Stimulated activated CD8-positive, alpha-beta memory T cell treated with anti-CD3 and anti-CD28 coated beads, Interleukin-2, amount 100 ng/mL, for 48 hours (primary cell): ENCODE measurements around the gene IP6K2.

Experiments used
- DNase-seq, 2 donors: peaks; one replicate each; pipeline ENCODE4 v3.0.0-alpha.2; 2020; ENCODE audit warnings: low read depth in 2 of 2

The IP6K2 gene

GRCh38 chr3:48664313-48664644, 52.7 kb downstream of the IP6K2 start:
- no peak for DNase-seq

GRCh38 chr3:48663489-48664312, 53.3 kb downstream of the IP6K2 start:
- peak; percentile 88 to 93 for DNase-seq

DNA sequence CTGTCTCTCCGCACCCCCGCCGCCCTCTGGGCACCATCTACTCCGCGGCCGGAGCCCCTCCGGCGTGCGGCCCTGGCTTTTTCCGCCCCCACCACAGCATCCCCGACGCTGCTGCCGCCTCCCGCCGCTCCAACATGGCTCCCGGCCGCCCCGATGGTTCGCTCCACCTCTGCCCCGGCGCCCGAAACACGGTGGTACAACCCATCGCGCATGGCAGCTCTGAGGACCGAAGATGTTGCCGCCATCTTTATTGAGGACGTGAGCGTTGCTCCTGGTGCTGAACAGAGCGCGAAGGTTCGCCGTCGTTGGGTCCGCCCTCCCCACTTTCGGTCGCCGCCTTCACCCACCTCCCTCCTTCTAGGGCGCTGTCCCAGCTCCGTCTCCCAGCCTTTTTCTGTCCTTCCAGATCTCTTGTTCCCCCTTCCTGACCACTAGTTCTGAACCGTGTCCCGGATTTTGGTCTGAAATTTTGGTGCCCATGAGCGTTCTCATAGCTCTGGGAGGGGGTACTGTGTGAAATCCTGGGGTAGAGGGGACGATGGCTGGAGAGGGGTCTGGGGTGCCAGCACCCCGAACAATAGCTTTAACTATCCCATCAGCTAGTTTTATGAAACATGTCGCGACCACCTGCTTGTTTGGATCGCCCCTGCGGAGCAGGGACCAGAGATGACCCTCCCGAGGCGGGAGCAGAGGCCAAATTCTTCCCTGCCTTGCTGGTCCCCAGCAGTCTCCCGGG, 54.1 kb downstream of the IP6K2 start, which contains the start of gene CELSR3:
Gene CELSR3, minus strand, starts transcription at position 134 of the 736 bp plus-strand sequence. CDS start 252 bp downstream, outside the sequence.
- peak; percentile 45 to 59 for DNase-seq

- no peak for DNase-seq
These were observed 54.8 kb downstream of the IP6K2 start for GRCh38 chr3:48662145-48662752.

DNA sequence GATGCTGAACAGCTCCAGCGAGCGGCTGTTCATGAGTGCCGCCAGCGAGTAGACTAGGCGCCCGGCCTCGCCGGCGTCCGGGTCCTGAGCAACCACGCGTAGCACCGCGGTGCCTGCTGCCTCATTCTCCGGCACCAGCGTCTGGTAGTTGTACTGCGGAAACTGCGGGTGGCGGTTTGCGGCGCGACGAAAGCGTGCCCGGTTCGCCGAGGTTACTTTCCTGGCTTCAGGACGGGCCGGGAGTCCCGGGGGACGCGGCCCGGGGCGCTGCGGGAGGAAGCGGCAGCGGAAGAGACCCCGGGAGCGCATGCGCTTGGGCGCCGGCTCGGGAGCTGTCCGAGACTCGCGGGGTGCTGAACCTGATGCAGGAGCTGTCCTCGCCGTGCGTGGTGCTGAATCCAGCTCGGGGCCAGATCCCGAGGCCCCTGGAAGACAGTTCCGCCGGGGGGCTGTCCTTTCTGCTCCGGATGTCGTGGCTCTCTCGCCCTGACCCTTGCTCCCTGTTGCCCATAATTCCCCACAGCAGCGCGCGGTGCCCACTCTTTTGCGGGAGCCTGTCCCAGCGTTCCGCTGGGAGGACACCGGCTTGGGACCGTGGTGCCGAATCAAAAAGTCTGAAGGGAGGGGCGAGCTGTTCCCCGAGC, 55.4 kb downstream of the IP6K2 start:
- DNase-seq, result peak; percentile 60 to 65

GRCh38 chr3:48660800-48661400, 56.1 kb downstream of the IP6K2 start:
- DNase-seq, result no peak

GRCh38 chr3:48656841-48657281, 60.2 kb downstream of the IP6K2 start:
- peak in 1 of 2 donors; percentile 16 for DNase-seq

GRCh38 chr3:48656061-48656840, 60.8 kb downstream of the IP6K2 start:
- DNase-seq, result peak; percentile 79 to 82

GRCh38 chr3:48655606-48656005, 61.4 kb downstream of the IP6K2 start:
- peak in 1 of 2 donors; percentile 30 for DNase-seq

DNA sequence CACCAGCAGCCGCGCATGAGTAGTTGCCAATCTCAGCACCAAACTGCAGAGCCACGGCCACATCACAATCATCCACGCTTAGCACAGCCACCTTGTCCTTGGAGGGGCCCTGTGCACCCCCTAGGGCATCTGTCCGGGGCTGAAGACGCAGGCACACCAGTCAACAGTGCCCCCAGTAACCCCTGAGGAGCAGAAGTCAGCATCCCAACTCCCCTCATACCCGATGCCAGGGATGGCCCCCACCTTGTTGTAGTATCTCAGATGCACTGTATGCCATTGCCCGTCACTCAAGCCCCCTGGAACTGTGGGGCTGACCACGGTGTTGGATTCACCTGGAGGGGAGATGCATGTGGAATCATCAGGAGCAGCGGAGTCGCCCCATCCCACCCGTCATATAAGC, 62.0 kb downstream of the IP6K2 start:
- DNase-seq, result no peak

DNA sequence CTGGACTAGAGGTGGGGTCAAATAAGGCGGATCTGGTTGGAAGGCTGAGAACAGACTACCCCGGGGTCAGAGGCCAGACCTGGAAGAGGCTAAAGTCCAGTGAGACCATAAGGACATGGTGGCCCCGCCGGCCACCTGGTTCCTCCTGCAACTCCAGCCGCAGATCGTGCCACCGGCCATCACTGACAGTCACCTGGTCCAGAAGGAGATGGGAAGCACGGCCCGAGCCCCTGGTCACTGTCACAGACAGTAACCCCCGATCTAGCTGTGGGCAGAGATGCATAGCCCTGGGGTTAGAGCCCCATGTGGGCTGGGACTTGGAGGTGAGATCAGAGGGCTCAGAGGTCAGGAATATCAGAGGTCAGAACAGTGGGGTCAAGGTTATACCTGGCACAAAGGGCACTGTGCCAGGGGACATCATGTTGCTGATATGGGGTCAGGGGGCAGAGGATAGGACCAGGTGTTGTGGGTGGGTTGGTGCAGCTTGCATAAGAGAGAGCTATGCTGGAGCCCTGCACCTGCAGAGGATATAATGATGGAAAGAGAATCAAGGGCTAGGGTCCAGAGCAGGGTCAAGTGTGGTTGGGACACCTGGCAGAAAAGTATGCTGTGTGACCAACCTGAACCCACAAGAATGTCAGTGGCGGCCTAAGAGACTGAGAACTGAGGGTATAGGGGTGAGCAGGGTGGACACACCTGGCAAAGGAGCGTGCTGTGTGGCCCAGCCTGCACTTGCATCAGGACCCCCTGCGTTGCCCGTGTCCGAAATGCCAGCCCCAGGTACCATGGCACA, 63.9 kb downstream of the IP6K2 start:
- DNase-seq, result no peak

DNA sequence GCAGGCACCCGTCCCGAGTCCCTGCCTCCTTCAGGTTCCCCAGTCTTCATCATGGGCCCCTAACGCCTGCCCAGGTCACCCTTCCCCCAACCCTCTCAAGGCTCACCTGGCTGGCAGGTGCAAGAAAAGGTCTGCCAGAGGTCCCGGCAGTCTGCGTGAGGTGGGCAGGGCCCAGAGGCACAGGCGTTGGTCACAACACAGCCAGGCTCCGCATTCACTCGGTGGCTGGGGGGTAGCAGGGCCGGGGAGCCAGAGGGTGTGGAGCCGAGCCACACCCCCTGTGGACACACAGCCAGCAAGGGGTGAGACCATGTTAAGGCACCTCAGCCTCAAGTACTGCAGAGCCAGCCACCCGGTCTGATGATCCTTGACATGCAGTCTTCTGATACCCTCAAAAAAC, 65.2 kb downstream of the IP6K2 start:
- DNase-seq, result no peak

GRCh38 chr3:48650723-48651122, 66.3 kb downstream of the IP6K2 start:
- no peak for DNase-seq

DNA sequence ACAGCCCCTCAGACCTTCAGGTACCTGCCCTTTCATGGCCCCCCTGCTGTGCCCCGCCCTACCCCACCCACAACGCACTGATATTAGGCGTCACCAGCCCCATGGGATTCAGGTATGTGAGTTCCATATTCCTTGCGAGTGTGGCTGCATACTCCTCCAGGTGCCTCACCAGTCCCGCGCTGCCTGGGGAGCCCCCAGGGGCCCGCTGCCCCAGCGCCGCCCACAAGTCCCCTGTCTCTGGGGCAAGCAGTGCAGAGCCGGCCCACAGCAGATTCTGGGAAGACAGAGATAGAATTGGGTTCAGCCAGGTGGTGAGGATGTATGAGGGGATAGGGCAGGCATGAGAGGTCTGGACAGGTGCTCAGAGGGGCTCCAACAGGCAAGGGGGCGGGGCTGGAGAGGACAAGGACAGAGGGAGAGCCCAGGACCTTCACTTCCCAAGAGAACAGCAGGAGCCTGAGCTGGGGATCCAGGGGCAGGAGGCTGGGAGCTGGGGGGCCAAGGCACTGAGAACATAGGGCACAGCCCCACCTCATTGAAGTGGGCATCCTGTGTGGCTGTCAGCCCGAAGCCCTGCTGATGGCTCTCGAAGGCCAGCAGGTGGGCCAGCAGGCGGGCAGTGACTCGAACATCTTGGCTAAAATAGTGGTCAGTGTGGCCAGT, 68.7 kb downstream of the IP6K2 start:
- no peak for DNase-seq

GRCh38 chr3:48647714-48648113, 69.3 kb downstream of the IP6K2 start:
- DNase-seq, result no peak

DNA sequence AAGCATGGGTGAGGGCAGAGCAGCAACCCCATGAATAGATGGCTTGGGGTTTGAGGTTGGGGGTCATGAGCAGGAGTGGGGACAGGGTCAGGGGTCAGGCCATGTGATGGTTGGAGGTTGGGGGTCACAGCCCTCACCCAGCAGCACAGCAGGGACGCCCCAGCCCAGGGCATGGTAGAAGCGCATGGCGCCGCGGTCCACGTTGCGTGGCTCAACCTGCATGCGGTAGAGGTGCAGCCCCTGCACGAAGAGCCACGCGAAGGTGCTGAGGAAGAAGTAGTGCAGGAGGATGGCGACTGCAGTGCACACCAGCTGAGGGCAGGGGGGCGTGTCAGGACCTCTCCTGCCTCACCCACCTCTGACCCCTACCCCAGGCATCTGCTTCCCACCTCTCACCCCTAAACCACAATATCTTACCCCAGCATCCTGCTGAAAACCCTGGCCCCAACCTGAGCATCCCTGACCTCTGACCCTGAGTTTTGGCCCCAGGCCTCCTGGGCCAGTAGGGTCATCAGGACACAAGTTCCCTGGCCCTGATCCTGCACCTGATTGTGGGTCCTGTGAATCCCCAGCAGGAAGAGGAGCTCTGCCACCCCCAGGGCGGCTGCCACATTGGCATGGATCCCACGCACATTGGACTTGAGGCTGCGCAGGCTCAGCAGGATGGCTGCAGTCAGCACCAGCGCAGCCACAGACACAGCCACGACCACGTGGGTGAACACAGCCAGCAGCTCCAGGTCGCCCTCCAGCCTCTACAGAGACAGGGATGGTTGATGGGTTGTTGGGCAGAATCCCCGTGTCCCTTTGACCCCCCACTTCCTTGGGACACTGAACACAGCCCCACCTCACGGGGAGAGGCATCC, 71.9 kb downstream of the IP6K2 start:
- DNase-seq, result no peak

DNA sequence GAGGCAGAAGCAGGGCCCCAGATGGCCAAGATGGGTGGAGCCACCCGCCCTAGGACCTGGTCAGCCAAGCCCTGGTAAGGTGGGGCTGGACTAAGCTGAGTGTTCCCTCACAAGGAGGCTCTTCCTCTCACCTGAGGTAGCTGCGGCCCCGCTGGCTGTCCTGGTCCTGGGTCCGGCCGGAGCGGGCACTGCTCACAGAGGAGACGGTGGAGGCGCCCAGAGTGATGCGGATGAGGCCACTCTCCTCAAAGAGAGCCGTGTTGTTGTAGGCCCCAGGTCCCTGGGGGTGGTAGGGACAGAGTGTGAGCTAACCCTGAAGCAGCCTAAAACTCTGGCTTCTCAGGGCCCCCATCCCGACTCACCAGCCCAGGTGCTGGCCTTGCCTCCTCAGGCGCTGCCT, 74.4 kb downstream of the IP6K2 start:
- no peak for DNase-seq

DNA sequence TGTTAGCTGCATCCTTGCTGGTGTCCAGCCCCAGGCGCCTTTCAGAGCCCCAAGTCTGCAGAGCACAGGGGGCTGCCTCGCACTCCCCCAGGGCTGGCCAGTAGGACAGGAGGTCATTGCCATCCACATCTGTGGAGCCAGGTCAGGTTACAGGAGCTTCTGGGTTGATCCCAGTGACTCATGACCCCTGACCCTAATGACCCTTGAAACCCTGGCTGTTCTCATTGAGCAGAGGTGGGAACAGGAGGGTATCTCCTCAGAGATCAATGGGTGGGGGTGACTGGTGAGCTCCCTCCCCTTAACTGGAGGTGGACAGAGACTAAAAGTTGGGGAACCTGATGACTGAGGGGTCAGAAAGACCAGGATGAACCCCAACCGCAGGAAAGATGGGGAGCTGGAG, 75.6 kb downstream of the IP6K2 start:
- no peak for DNase-seq
